Measurements from ENCODE around the gene NRG2.

NRG2 gene

DNA sequence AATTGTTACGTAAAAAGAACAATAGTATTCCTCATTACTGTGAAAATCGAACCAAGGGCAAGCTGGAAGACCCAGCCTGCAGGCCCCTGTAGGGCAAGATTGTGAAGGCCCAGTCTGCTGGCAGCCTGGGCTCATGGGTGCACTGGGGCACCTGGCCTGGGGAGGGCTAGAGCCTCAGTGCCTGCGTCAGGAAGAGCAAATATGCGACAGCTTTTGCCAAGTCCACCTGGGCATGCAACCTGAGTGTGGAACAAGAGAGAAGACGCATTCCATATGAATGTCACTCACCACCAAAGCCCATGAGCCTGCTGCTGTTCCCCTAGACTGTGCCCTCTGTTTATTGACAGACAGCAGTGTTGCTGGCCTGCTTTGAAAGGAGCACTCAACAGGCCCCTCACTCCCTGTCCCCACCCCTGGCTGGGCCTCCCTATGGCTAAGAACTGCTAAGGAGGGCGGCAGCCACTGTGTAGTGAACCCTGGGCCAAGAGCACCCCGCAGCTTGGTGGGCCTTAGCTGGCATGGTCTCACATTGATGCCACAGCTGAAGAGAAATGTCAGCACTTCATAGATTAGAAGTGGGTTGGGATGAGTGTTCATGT is 219.2 kb downstream of the NRG2 start:
- Histone ChIP-seq H3K36me3 (ENCODE audit: control insufficient read depth, insufficient read depth, low read length) (no peaks in the 10 kb centered on the region), H3K27ac (ENCODE audit: insufficient read depth, low read depth, low read length, poor library complexity, severe bottlenecking) (no peak overlapping the region), H3K27me3 (ENCODE audit: control insufficient read depth, insufficient read depth, low read length, poor library complexity, severe bottlenecking) (no peaks in the 10 kb centered on the region), H3K9me3 (ENCODE audit: control insufficient read depth, low read length) (no peaks in the 10 kb centered on the region), H3K4me1 (ENCODE audit: control insufficient read depth, insufficient read depth, low read length) (no peaks in the 10 kb centered on the region), H3K4me3 (ENCODE audit: insufficient read depth, low read depth, low read length) (no peak overlapping the region)
- 93% methylated on average over 7 of the region's 7 CpGs for WGBS, 2 experiments

- 84 to 87% methylated on average over 23 to 25 of the region's 25 CpGs for WGBS, 2 experiments
- H3K9me3 ChIP-seq (ENCODE audit: control insufficient read depth, low read length), result no peaks in the 10 kb centered on the region
- no peaks in the 10 kb centered on the region for H3K36me3 ChIP-seq (ENCODE audit: control insufficient read depth, insufficient read depth, low read length)
- H3K27ac ChIP-seq (ENCODE audit: insufficient read depth, low read depth, low read length, poor library complexity, severe bottlenecking), result no peak overlapping the region
- no peak overlapping the region for H3K4me3 ChIP-seq (ENCODE audit: insufficient read depth, low read depth, low read length)
- no peaks in the 10 kb centered on the region for H3K4me1 ChIP-seq (ENCODE audit: control insufficient read depth, insufficient read depth, low read length)
- no peaks in the 10 kb centered on the region for H3K27me3 ChIP-seq (ENCODE audit: control insufficient read depth, insufficient read depth, low read length, poor library complexity, severe bottlenecking)
Observed at GRCh38 chr5:139822553-139823425, 220.3 kb downstream of the NRG2 start.

DNA sequence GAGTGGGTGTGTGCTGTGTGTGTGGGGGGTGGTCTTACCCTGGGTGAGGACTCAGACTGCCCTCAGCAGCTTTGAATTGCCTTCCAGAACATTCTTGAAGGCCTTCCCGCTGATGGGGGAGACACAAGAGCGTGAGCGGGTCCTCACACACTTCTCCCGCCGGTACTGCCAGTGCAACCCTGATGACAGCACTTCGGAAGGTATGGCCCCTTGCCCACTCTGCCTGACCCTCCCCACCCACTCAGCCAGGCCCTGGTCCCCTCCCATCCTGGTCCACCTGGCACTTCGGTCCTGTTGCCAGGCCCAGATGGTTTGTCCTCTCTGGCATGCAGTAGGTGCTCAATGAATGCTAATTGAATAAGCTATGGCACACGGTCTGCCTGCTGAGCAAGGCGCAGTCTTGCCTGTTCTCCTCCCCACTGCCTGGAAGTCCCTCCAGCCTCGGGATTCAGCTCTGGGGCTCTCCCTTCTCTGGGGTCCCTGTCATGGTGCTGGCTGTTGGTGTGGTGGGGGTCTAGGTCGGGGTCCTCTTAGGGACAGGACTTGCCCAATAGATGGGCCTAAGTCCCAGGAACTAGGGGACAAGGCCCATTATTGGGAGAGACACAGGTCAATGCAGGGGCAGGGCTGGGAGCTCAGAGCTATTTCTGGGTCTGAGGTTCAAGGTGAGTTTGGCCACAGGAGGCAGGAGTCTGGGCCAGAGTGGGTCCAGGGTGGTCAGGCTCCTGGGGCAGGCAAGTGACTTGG is 221.1 kb downstream of the NRG2 start:
- H3K9me3 ChIP-seq (ENCODE audit: control insufficient read depth, low read length), result no peaks in the 10 kb centered on the region
- H3K4me3 ChIP-seq (ENCODE audit: insufficient read depth, low read depth, low read length), result no peak overlapping the region
- H3K4me1 ChIP-seq (ENCODE audit: control insufficient read depth, insufficient read depth, low read length), result no peaks in the 10 kb centered on the region
- no peak overlapping the region for H3K27ac ChIP-seq (ENCODE audit: insufficient read depth, low read depth, low read length, poor library complexity, severe bottlenecking)
- 92 to 94% methylated on average over 11 of the region's 11 CpGs for WGBS, 2 experiments
- no peaks in the 10 kb centered on the region for H3K27me3 ChIP-seq (ENCODE audit: control insufficient read depth, insufficient read depth, low read length, poor library complexity, severe bottlenecking)
- H3K36me3 ChIP-seq (ENCODE audit: control insufficient read depth, insufficient read depth, low read length), result no peaks in the 10 kb centered on the region

GRCh38 chr5:139820606-139821005 is 222.5 kb downstream of the NRG2 start:
- Histone ChIP-seq H3K36me3 (ENCODE audit: control insufficient read depth, insufficient read depth, low read length) (no peaks in the 10 kb centered on the region), H3K4me3 (ENCODE audit: insufficient read depth, low read depth, low read length) (no peak overlapping the region), H3K9me3 (ENCODE audit: control insufficient read depth, low read length) (no peaks in the 10 kb centered on the region), H3K27ac (ENCODE audit: insufficient read depth, low read depth, low read length, poor library complexity, severe bottlenecking) (no peak overlapping the region), H3K27me3 (ENCODE audit: control insufficient read depth, insufficient read depth, low read length, poor library complexity, severe bottlenecking) (no peaks in the 10 kb centered on the region), H3K4me1 (ENCODE audit: control insufficient read depth, insufficient read depth, low read length) (no peaks in the 10 kb centered on the region)
- 91% methylated on average over 4 of the region's 4 CpGs for WGBS, 2 experiments

DNA sequence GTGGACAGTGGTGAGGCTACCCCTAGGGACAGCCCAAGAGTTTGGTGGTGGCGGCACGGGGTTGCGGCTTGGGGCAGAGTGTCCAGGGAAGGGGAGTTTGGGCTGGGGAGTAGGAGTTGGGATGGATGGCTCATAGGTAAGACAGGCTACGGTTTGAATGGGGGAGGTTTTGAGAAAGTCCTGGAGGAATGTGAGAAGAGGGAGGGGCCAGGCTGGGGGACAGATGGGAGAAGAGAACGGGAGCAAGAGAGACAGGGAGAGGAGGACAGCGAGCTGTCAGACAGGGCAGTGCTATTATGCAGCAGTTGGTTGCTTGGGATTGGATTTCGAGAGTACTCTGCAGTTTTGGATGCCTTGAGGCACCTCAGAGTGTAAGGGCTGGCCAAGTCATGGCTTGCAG is 223.0 kb downstream of the NRG2 start:
- H3K9me3 ChIP-seq (ENCODE audit: control insufficient read depth, low read length), result no peaks in the 10 kb centered on the region
- H3K4me1 ChIP-seq (ENCODE audit: control insufficient read depth, insufficient read depth, low read length), result no peaks in the 10 kb centered on the region
- no peaks in the 10 kb centered on the region for H3K36me3 ChIP-seq (ENCODE audit: control insufficient read depth, insufficient read depth, low read length)
- H3K27ac ChIP-seq (ENCODE audit: insufficient read depth, low read depth, low read length, poor library complexity, severe bottlenecking), result no peak overlapping the region
- H3K27me3 ChIP-seq (ENCODE audit: control insufficient read depth, insufficient read depth, low read length, poor library complexity, severe bottlenecking), result no peaks in the 10 kb centered on the region
- WGBS, 2 experiments, result 66 to 73% methylated on average over 7 of the region's 7 CpGs
- H3K4me3 ChIP-seq (ENCODE audit: insufficient read depth, low read depth, low read length), result no peak overlapping the region

DNA sequence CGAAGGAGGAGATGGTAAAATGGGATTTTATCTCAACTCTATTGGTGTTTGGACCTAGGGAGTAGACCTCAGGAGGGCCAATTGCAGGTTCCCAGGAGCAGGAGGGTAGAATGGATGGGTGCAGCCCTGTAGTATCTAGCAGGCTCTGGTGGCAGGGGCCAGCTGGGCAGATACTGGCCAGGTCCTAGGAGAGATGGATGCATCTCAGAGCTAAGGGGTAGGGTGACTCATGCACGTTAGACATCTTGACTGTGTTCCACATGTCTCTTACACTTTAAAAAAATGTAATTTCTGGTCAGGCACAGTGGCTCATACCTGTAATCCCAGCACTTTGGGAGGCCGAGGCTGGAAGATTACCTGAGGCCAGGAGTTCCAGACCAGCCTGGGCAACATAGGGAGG is 225.1 kb downstream of the NRG2 start:
- Histone ChIP-seq H3K4me3 (ENCODE audit: insufficient read depth, low read depth, low read length) (no peak overlapping the region), H3K27me3 (ENCODE audit: control insufficient read depth, insufficient read depth, low read length, poor library complexity, severe bottlenecking) (no peaks in the 10 kb centered on the region), H3K9me3 (ENCODE audit: control insufficient read depth, low read length) (no peaks in the 10 kb centered on the region), H3K4me1 (ENCODE audit: control insufficient read depth, insufficient read depth, low read length) (no peaks in the 10 kb centered on the region), H3K36me3 (ENCODE audit: control insufficient read depth, insufficient read depth, low read length) (no peaks in the 10 kb centered on the region), H3K27ac (ENCODE audit: insufficient read depth, low read depth, low read length, poor library complexity, severe bottlenecking) (no peak overlapping the region)
- 82 to 87% methylated on average over 3 of the region's 3 CpGs for WGBS, 2 experiments

GRCh38 chr5:139817362-139817761 is 225.7 kb downstream of the NRG2 start:
- no peaks in the 10 kb centered on the region for H3K27me3 ChIP-seq (ENCODE audit: control insufficient read depth, insufficient read depth, low read length, poor library complexity, severe bottlenecking)

DNA sequence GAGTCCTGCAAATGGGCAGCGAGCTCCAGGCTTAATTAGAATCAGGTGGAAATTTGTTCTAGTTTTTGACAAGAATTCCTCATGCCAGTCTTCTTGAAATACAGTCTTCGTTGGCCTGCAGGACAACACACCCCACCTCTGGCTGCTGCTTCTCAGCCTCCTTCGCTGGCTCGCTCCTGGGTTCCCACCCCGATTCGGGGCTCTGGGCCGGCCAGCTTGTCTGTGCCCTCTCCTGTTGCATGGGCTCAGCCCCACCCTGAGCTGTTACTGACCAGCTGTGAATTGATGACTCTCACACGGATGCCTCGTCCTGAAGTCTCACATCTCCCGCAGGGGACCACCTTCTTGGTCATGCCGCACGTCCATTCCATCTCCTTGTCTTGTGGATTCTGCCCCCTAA is 226.5 kb downstream of the NRG2 start:
- Histone ChIP-seq H3K4me1 (ENCODE audit: control insufficient read depth, insufficient read depth, low read length) (no peaks in the 10 kb centered on the region), H3K27me3 (ENCODE audit: control insufficient read depth, insufficient read depth, low read length, poor library complexity, severe bottlenecking) (no peaks in the 10 kb centered on the region), H3K36me3 (ENCODE audit: control insufficient read depth, insufficient read depth, low read length) (no peaks in the 10 kb centered on the region), H3K27ac (ENCODE audit: insufficient read depth, low read depth, low read length, poor library complexity, severe bottlenecking) (no peak overlapping the region), H3K4me3 (ENCODE audit: insufficient read depth, low read depth, low read length) (no peak overlapping the region), H3K9me3 (ENCODE audit: control insufficient read depth, low read length) (no peaks in the 10 kb centered on the region)
- 87 to 92% methylated on average over 12 of the region's 12 CpGs for WGBS, 2 experiments

More at GRCh38 chr5:139817362-139817761, 225.7 kb downstream of the NRG2 start:
- no peak overlapping the region for H3K27ac ChIP-seq (ENCODE audit: insufficient read depth, low read depth, low read length, poor library complexity, severe bottlenecking)
- H3K9me3 ChIP-seq (ENCODE audit: control insufficient read depth, low read length), result no peaks in the 10 kb centered on the region
- WGBS, 2 experiments, result 92% methylated on average over 8 of the region's 8 CpGs
- H3K36me3 ChIP-seq (ENCODE audit: control insufficient read depth, insufficient read depth, low read length), result no peaks in the 10 kb centered on the region
- no peaks in the 10 kb centered on the region for H3K4me1 ChIP-seq (ENCODE audit: control insufficient read depth, insufficient read depth, low read length)
- H3K4me3 ChIP-seq (ENCODE audit: insufficient read depth, low read depth, low read length), result no peak overlapping the region

GRCh38 chr5:139814704-139815280 is 228.3 kb downstream of the NRG2 start:
- Histone ChIP-seq H3K4me1 (ENCODE audit: control insufficient read depth, insufficient read depth, low read length) (no peaks in the 10 kb centered on the region), H3K4me3 (ENCODE audit: insufficient read depth, low read depth, low read length) (no peak overlapping the region), H3K27me3 (ENCODE audit: control insufficient read depth, insufficient read depth, low read length, poor library complexity, severe bottlenecking) (no peaks in the 10 kb centered on the region), H3K36me3 (ENCODE audit: control insufficient read depth, insufficient read depth, low read length) (no peaks in the 10 kb centered on the region), H3K9me3 (ENCODE audit: control insufficient read depth, low read length) (no peaks in the 10 kb centered on the region), H3K27ac (ENCODE audit: insufficient read depth, low read depth, low read length, poor library complexity, severe bottlenecking) (no peak overlapping the region)
- 91% methylated on average over 11 of the region's 11 CpGs for WGBS, 2 experiments

GRCh38 chr5:139814191-139814601 is 228.9 kb downstream of the NRG2 start:
- Histone ChIP-seq H3K36me3 (ENCODE audit: control insufficient read depth, insufficient read depth, low read length) (no peaks in the 10 kb centered on the region), H3K27me3 (ENCODE audit: control insufficient read depth, insufficient read depth, low read length, poor library complexity, severe bottlenecking) (no peaks in the 10 kb centered on the region), H3K27ac (ENCODE audit: insufficient read depth, low read depth, low read length, poor library complexity, severe bottlenecking) (no peak overlapping the region), H3K9me3 (ENCODE audit: control insufficient read depth, low read length) (no peaks in the 10 kb centered on the region), H3K4me3 (ENCODE audit: insufficient read depth, low read depth, low read length) (no peak overlapping the region), H3K4me1 (ENCODE audit: control insufficient read depth, insufficient read depth, low read length) (no peaks in the 10 kb centered on the region)
- WGBS, 2 experiments, result 93 to 94% methylated on average over 14 of the region's 14 CpGs
